Natural killer cell treated with Interleukin-12 subunit alpha and Interleukin-12 subunit beta and Interleukin-15 and Interleukin-18, amount 100 ng/mL, for 72 hours (primary cell): Measurements from ENCODE around the gene ALDH1L1. TPM values are rescaled to one million over a fixed set of nuclear protein-coding genes. Genes with fewer than 3 reads are reported as not detected.

Source experiments
- ATAC-seq, 2 donors: fragments of 150-1000 bp; cut with Tn5 transposase in 1 of 2; sonication (Bioruptor Pico), chemical (Tn5 transposase) in 1 of 2; 2 replicates each; pipeline ENCODE4 v1.10.0; 2021
- DNase-seq: peaks from one replicate; pipeline ENCODE4 v3.0.0; 2022; ENCODE audit warnings: low spot score
- H3K27ac Mint-ChIP-seq, 2 donors: 1 replicate in 1 of 2; 2 replicates in 1 of 2; pipeline ENCODE4 v1.8.0; 2022; ENCODE audit warnings: mixed read lengths in 2 of 2, mild to moderate bottlenecking in 1 of 2, moderate library complexity in 1 of 2
- H3K27me3 Mint-ChIP-seq, 2 donors: 1 replicate in 1 of 2; 2 replicates in 1 of 2; pipeline ENCODE4 v1.8.0; 2022; ENCODE audit warnings: mixed read lengths in 2 of 2
- H3K36me3 Mint-ChIP-seq: one replicate; pipeline ENCODE4 v1.8.0; 2022; ENCODE audit warnings: mixed read lengths
- H3K4me1 Mint-ChIP-seq, 2 donors: 1 replicate in 1 of 2; 2 replicates in 1 of 2; pipeline ENCODE4 v1.8.0; 2022; ENCODE audit warnings: low read depth in 2 of 2, mixed read lengths in 2 of 2, mild to moderate bottlenecking in 1 of 2
- H3K4me3 Mint-ChIP-seq: one replicate; pipeline ENCODE4 v1.8.0; 2022; ENCODE audit warnings: mixed read lengths
- H3K9me3 Mint-ChIP-seq: 2 replicates; pipeline ENCODE4 v1.8.0; 2022; ENCODE audit warnings: mixed read lengths
- total RNA-seq, 2 donors: library from RNA; stranded (reverse); gene quantifications; one replicate each; pipeline ENCODE4 v1.2.3, GENCODE V29; 2022

The ALDH1L1 gene
- total RNA-seq, 2 donors from 2014 or later: not detected

DNA sequence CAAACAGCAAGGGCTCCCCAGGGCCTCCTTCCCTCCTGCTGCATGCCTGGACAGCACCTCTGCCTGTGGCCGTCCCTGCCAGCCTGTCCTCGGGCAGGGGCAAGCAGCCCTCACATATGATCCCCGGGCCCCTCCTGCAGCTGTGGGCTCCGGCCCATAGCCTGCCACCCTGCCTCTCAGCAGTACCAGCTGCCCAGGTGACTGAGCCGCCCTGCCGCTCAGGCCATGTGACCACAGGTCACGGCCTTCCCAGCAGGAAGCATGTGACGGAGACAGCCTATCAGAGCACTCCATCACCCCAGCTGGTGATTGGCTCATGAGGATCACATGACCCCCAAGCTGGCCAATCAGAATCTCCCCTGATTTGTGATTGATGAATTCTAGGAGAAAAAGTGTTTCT, 23.9 kb downstream of the ALDH1L1 start:
- H3K9me3 Mint-ChIP-seq: no peaks in the 10 kb centered on the region
- no peaks in the 10 kb centered on the region for H3K4me1 Mint-ChIP-seq
- H3K27ac Mint-ChIP-seq: no peak overlapping the region
- no peak for DNase-seq
- no peak for ATAC-seq
- no peaks in the 10 kb centered on the region for H3K36me3 Mint-ChIP-seq
- no peak overlapping the region for H3K4me3 Mint-ChIP-seq
- H3K27me3 Mint-ChIP-seq: peaks cover 0 to 5% of the 10 kb centered on the region in 2 donors

DNA sequence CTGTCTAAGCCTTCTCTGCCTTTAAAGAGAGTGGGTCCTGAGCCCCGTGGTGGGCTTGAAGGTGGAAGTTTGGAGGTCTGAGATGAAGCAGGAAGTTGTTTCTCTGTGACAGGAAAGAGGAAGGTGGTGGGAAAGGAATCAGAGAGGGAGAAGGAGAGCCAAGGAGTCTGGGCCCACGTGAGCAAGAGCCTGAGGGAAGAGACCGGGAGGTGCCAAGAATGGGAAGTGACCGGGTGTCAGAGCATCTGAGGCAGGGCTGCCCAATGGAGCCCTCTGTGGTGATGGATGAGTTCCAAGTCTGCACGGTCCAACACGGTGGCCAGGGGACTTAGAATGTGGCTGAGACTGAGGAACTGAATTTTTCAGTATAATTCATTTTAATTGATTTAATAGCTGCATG, 24.6 kb downstream of the ALDH1L1 start:
- H3K27me3 Mint-ChIP-seq: peaks cover 0 to 5% of the 10 kb centered on the region in 2 donors
- DNase-seq (no peak), ATAC-seq (no peak)
- no peaks in the 10 kb centered on the region for H3K36me3 Mint-ChIP-seq
- no peak overlapping the region for H3K27ac Mint-ChIP-seq
- H3K4me3 Mint-ChIP-seq: no peak overlapping the region
- no peaks in the 10 kb centered on the region for H3K4me1 Mint-ChIP-seq
- H3K9me3 Mint-ChIP-seq: no peaks in the 10 kb centered on the region

DNA sequence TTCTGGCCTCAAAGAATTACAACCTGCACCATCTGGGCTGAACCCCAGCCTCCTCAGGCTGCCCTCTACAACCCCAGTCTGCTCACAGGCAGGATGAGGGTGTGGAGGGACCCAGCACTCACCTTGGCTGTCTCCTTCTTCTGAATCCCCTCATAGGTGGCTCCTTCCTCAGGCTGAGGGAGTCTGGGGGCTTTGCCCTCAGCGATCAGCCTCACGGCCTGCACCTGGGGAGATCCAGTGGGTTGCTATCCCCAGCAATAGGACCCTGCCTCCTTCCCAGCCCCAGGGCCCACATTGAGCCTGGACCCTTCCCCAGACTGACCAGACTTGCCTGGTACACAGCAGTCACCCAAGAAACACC, 25.1 kb downstream of the ALDH1L1 start:
- DNase-seq (no peak), ATAC-seq (no peak)
- H3K4me3 Mint-ChIP-seq: no peak overlapping the region
- H3K4me1 Mint-ChIP-seq: no peaks in the 10 kb centered on the region
- H3K36me3 Mint-ChIP-seq: no peaks in the 10 kb centered on the region
- H3K27me3 Mint-ChIP-seq: peaks cover 0 to 3% of the 10 kb centered on the region in 2 donors
- H3K27ac Mint-ChIP-seq: no peak overlapping the region
- no peaks in the 10 kb centered on the region for H3K9me3 Mint-ChIP-seq

GRCh38 chr3:126154391-126155279, 25.8 kb downstream of the ALDH1L1 start:
- no peak for ATAC-seq

GRCh38 chr3:126153695-126154360, 26.6 kb downstream of the ALDH1L1 start:
- ATAC-seq: no peak
- H3K36me3 Mint-ChIP-seq: no peaks in the 10 kb centered on the region
- DNase-seq: no peak
- no peaks in the 10 kb centered on the region for H3K9me3 Mint-ChIP-seq
- no peaks in the 10 kb centered on the region for H3K4me1 Mint-ChIP-seq
- H3K27ac Mint-ChIP-seq: no peak overlapping the region
- H3K27me3 Mint-ChIP-seq: peaks cover 0 to 1% of the 10 kb centered on the region in 2 donors
- no peak overlapping the region for H3K4me3 Mint-ChIP-seq

More at GRCh38 chr3:126154391-126155279, 25.8 kb downstream of the ALDH1L1 start:
- no peak overlapping the region for H3K4me3 Mint-ChIP-seq
- no peaks in the 10 kb centered on the region for H3K36me3 Mint-ChIP-seq
- no peaks in the 10 kb centered on the region for H3K9me3 Mint-ChIP-seq
- H3K27ac Mint-ChIP-seq: no peak overlapping the region
- H3K27me3 Mint-ChIP-seq: peaks cover 0 to 3% of the 10 kb centered on the region in 2 donors
- no peak for DNase-seq
- no peaks in the 10 kb centered on the region for H3K4me1 Mint-ChIP-seq

GRCh38 chr3:126152901-126153694, 27.3 kb downstream of the ALDH1L1 start:
- H3K27me3 Mint-ChIP-seq: no peaks in the 10 kb centered on the region
- H3K9me3 Mint-ChIP-seq: no peaks in the 10 kb centered on the region
- no peak overlapping the region for H3K27ac Mint-ChIP-seq
- DNase-seq (no peak), ATAC-seq (no peak)
- H3K4me3 Mint-ChIP-seq: no peak overlapping the region
- H3K36me3 Mint-ChIP-seq: no peaks in the 10 kb centered on the region
- H3K4me1 Mint-ChIP-seq: no peaks in the 10 kb centered on the region

- Mint-ChIP-seq H3K4me1 (no peaks in the 10 kb centered on the region), H3K9me3 (no peaks in the 10 kb centered on the region), H3K27ac (no peak overlapping the region), H3K36me3 (no peaks in the 10 kb centered on the region), H3K27me3 (peaks cover 0 to 3% of the 10 kb centered on the region in 2 donors), H3K4me3 (no peak overlapping the region)
- DNase-seq (no peak), ATAC-seq (no peak)
Observed at GRCh38 chr3:126152458-126152857, 27.9 kb downstream of the ALDH1L1 start.

- Mint-ChIP-seq H3K27ac (no peak overlapping the region), H3K4me3 (no peak overlapping the region), H3K27me3 (peaks cover 0 to 3% of the 10 kb centered on the region in 2 donors), H3K4me1 (no peaks in the 10 kb centered on the region), H3K9me3 (no peaks in the 10 kb centered on the region), H3K36me3 (no peaks in the 10 kb centered on the region)
- DNase-seq: no peak
- no peak for ATAC-seq
Observed at GRCh38 chr3:126151562-126152302, 28.7 kb downstream of the ALDH1L1 start.

DNA sequence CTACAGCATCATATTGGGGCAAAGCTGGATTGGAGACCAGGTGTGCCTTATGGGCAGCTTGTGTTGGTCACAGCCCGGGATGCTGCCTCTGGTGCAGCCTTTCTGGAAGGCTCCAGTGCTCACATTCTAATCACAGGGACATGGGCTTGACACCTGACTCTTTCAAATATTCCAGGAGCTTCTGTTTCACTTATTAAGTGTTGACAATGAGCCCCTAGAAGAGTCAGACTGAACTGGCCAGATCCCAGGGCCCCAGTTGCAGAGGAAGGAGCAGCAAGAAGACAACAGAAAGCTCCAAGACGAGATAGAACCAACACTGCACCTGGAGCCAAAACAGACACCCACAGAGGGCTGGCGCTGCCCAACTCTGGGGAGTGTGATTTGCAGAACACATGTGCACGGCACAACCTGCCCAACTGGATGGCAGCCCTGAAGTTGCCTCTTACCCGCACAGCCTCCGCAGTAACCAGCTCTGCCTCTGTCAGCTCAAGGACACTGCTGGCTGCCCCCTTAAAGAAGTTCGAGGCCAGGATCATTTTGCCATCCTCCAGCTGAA, 30.3 kb downstream of the ALDH1L1 start:
- H3K36me3 Mint-ChIP-seq: no peaks in the 10 kb centered on the region
- no peak overlapping the region for H3K4me3 Mint-ChIP-seq
- no peaks in the 10 kb centered on the region for H3K9me3 Mint-ChIP-seq
- no peak for ATAC-seq
- H3K4me1 Mint-ChIP-seq: no peaks in the 10 kb centered on the region
- H3K27me3 Mint-ChIP-seq: peaks cover 3 to 7% of the 10 kb centered on the region in 2 donors
- H3K27ac Mint-ChIP-seq: no peak overlapping the region
- no peak for DNase-seq

DNA sequence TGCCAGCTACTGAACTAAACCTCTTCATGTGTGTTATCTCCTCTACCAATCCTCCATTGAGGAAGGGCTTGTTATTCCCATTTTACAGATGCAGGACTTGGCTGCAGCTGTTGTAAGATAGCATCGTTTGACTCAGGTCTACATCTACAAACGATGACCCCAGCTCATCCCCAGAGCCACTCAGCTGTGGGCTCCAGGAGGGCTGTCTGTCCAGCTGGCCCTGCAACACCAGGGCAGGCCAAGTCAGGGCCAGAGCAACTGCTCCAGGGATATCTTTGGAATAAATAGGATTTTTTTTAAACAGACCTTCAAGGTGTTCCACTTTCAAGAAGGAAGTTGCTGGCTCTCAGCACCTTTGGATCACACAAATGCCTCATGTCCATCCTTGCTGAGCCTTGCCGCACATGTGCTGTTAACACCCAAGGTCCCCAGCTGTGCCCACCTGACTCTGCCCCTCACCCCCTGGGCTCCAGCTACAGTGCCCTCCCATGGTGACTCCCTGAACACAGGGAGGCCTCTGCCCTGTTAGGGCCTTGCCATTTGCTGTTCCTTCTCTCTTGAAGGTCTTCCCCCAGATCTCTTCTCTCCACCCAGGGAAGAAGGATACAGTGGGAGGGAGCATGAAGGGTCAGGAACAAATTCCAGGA, 31.0 kb downstream of the ALDH1L1 start:
- DNase-seq (no peak), ATAC-seq (no peak)
- H3K9me3 Mint-ChIP-seq: no peaks in the 10 kb centered on the region
- peaks cover 9% of the 10 kb centered on the region in 2 donors for H3K27me3 Mint-ChIP-seq
- no peaks in the 10 kb centered on the region for H3K4me1 Mint-ChIP-seq
- no peak overlapping the region for H3K4me3 Mint-ChIP-seq
- H3K27ac Mint-ChIP-seq: no peak overlapping the region
- H3K36me3 Mint-ChIP-seq: no peaks in the 10 kb centered on the region

GRCh38 chr3:126147932-126148683, 32.3 kb downstream of the ALDH1L1 start:
- no peaks in the 10 kb centered on the region for H3K4me1 Mint-ChIP-seq
- ATAC-seq (no peak), DNase-seq (no peak)
- no peaks in the 10 kb centered on the region for H3K36me3 Mint-ChIP-seq
- peaks cover 11 to 13% of the 10 kb centered on the region in 2 donors for H3K27me3 Mint-ChIP-seq
- no peaks in the 10 kb centered on the region for H3K9me3 Mint-ChIP-seq
- H3K27ac Mint-ChIP-seq: no peak overlapping the region
- no peak overlapping the region for H3K4me3 Mint-ChIP-seq
